HG03095 (cell line): ENCODE data around the gene PCDHGA1.
"Not testable (repeated sequence)": the region's sequence is repeated elsewhere in the genome, so short reads cannot be mapped to it uniquely, and the experiment has no call there.

ENCODE experiments used
- ATAC-seq: cut with Tn5 transposase; IDR thresholded peaks from one replicate; pipeline ENCODE4 v1.9.1; 2021; ENCODE audit warnings: moderate library complexity; ENCODE audit not compliant: unreplicated experiment

PCDHGA1 gene

GRCh38 chr5:141382469-141383294 lies 52.4 kb downstream of the PCDHGA1 start, which contains the start of gene PCDHGA7:
Gene PCDHGA7, plus strand, starts transcription at chr5:141382742. Its CDS starts 158 bp downstream, at chr5:141382900.
- ATAC-seq: no peak

- ATAC-seq: no peak
Measured at GRCh38 chr5:141383345-141383744, 53.0 kb downstream of the PCDHGA1 start.

GRCh38 chr5:141384471-141385267 lies 54.4 kb downstream of the PCDHGA1 start:
- ATAC-seq: no peak

- not testable (repeated sequence) for ATAC-seq
Measured at GRCh38 chr5:141387557-141388311, 57.4 kb downstream of the PCDHGA1 start, which contains the start of gene PCDHGB4. Gene PCDHGB4, plus strand, starts transcription at chr5:141387698. Its CDS starts 187 bp downstream, at chr5:141387885.

GRCh38 chr5:141388661-141389060 lies 58.3 kb downstream of the PCDHGA1 start:
- ATAC-seq: no peak

- ATAC-seq: no peak
Measured at GRCh38 chr5:141389153-141390042, 59.1 kb downstream of the PCDHGA1 start.

- ATAC-seq: no peak
Measured at GRCh38 chr5:141392429-141393198, 62.3 kb downstream of the PCDHGA1 start, which contains the start of gene PCDHGA8. Gene PCDHGA8, plus strand, starts transcription at chr5:141392633. Its CDS starts 181 bp downstream, at chr5:141392814.

- ATAC-seq: no peak
Measured at GRCh38 chr5:141393267-141393666, 63.0 kb downstream of the PCDHGA1 start.

GRCh38 chr5:141394401-141395187 lies 64.3 kb downstream of the PCDHGA1 start:
- ATAC-seq: not testable (repeated sequence)

GRCh38 chr5:141397756-141398551 lies 67.6 kb downstream of the PCDHGA1 start, which contains the start of gene PCDHGB5:
Gene PCDHGB5, plus strand, starts transcription at chr5:141397947. Its CDS starts 181 bp downstream, at chr5:141398128.
- peak; percentile 91 for ATAC-seq

GRCh38 chr5:141398608-141399007 lies 68.3 kb downstream of the PCDHGA1 start:
- no peak for ATAC-seq

GRCh38 chr5:141399555-141400258 lies 69.4 kb downstream of the PCDHGA1 start:
- ATAC-seq: no peak

GRCh38 chr5:141402553-141403243 lies 72.4 kb downstream of the PCDHGA1 start, which contains the start of gene PCDHGA9:
Gene PCDHGA9, plus strand, starts transcription at chr5:141402778. Its CDS starts 175 bp downstream, at chr5:141402953.
- no peak for ATAC-seq

GRCh38 chr5:141403387-141403786 lies 73.1 kb downstream of the PCDHGA1 start:
- ATAC-seq: no peak

GRCh38 chr5:141407790-141408505 lies 77.6 kb downstream of the PCDHGA1 start, which contains the start of gene PCDHGB6:
Gene PCDHGB6, plus strand, starts transcription at chr5:141408021. Its CDS starts 182 bp downstream, at chr5:141408203.
- peak; percentile 68 for ATAC-seq
